IPS-18a (cell line): Measurements from ENCODE around the gene SEMA3E.
"Not testable (repeated sequence)": the region's sequence is repeated elsewhere in the genome, so short reads cannot be mapped to it uniquely, and the experiment has no call there.

Experiments
- H3K27ac ChIP-seq: one replicate; pipeline ENCODE4 v1.5.1; 2013; ENCODE audit warnings: low read length
- H3K27me3 ChIP-seq: one replicate; pipeline ENCODE4 v1.6.1; 2013; ENCODE audit warnings: mild to moderate bottlenecking, low read length; ENCODE audit not compliant: control insufficient read depth, insufficient read depth
- H3K36me3 ChIP-seq: one replicate; pipeline ENCODE4 v1.6.1; 2013; ENCODE audit warnings: low read depth, low read length; ENCODE audit not compliant: control insufficient read depth
- H3K4me1 ChIP-seq: one replicate; pipeline ENCODE4 v1.6.1; 2013; ENCODE audit warnings: low read depth, low read length; ENCODE audit not compliant: control insufficient read depth
- H3K4me3 ChIP-seq: one replicate; pipeline ENCODE4 v1.5.1; 2013; ENCODE audit warnings: low read length
- H3K9ac ChIP-seq: one replicate; pipeline ENCODE4 v1.6.1; 2013; ENCODE audit warnings: mild to moderate bottlenecking, low read length, moderate library complexity
- H3K9me3 ChIP-seq: one replicate; pipeline ENCODE4 v1.6.1; 2013; ENCODE audit warnings: low read depth, low read length; ENCODE audit not compliant: control insufficient read depth

The SEMA3E gene

GRCh38 chr7:83673291-83673690 is 24.4 kb upstream of the SEMA3E start:
- not testable (repeated sequence) for H3K27me3 ChIP-seq, H3K27ac ChIP-seq, H3K9ac ChIP-seq, H3K9me3 ChIP-seq, H3K36me3 ChIP-seq, H3K4me3 ChIP-seq
- peaks cover 22% of the 10 kb centered on the region for H3K4me1 ChIP-seq

- no peaks in the 10 kb centered on the region for H3K36me3 ChIP-seq
- no peak overlapping the region for H3K4me3 ChIP-seq
- H3K27me3 ChIP-seq, result no peaks in the 10 kb centered on the region
- H3K9me3 ChIP-seq, result no peaks in the 10 kb centered on the region
- H3K27ac ChIP-seq, result no peak overlapping the region
- no peak overlapping the region for H3K9ac ChIP-seq
- peaks cover 17% of the 10 kb centered on the region for H3K4me1 ChIP-seq
Measured at GRCh38 chr7:83672157-83672556, 23.2 kb upstream of the SEMA3E start.

GRCh38 chr7:83663131-83663530 is 14.2 kb upstream of the SEMA3E start:
- no peak overlapping the region for H3K4me3 ChIP-seq
- H3K27me3 ChIP-seq, result no peaks in the 10 kb centered on the region
- H3K4me1 ChIP-seq, result no peaks in the 10 kb centered on the region
- H3K36me3 ChIP-seq, result no peaks in the 10 kb centered on the region
- H3K27ac ChIP-seq, result no peak overlapping the region
- no peaks in the 10 kb centered on the region for H3K9me3 ChIP-seq
- no peak overlapping the region for H3K9ac ChIP-seq

- no peaks in the 10 kb centered on the region for H3K36me3 ChIP-seq
- no peak overlapping the region for H3K4me3 ChIP-seq
- H3K9ac ChIP-seq, result no peak overlapping the region
- no peaks in the 10 kb centered on the region for H3K9me3 ChIP-seq
- H3K27ac ChIP-seq, result no peak overlapping the region
- no peaks in the 10 kb centered on the region for H3K27me3 ChIP-seq
- no peaks in the 10 kb centered on the region for H3K4me1 ChIP-seq
Measured at GRCh38 chr7:83658126-83658525, 9.2 kb upstream of the SEMA3E start.

- Histone ChIP-seq H3K9ac (no peak overlapping the region), H3K4me1 (no peaks in the 10 kb centered on the region), H3K27ac (no peak overlapping the region), H3K9me3 (no peaks in the 10 kb centered on the region), H3K36me3 (no peaks in the 10 kb centered on the region), H3K27me3 (no peaks in the 10 kb centered on the region), H3K4me3 (no peak overlapping the region)
Measured at GRCh38 chr7:83655951-83656556, 7.1 kb upstream of the SEMA3E start.

GRCh38 chr7:83652481-83652880 is 3.5 kb upstream of the SEMA3E start:
- H3K36me3 ChIP-seq, result no peaks in the 10 kb centered on the region
- no peaks in the 10 kb centered on the region for H3K27me3 ChIP-seq
- H3K4me3 ChIP-seq, result no peak overlapping the region
- H3K9me3 ChIP-seq, result no peaks in the 10 kb centered on the region
- H3K9ac ChIP-seq, result no peak overlapping the region
- peaks cover 14% of the 10 kb centered on the region for H3K4me1 ChIP-seq
- H3K27ac ChIP-seq, result no peak overlapping the region

- no peak overlapping the region for H3K4me3 ChIP-seq
- H3K9me3 ChIP-seq, result no peaks in the 10 kb centered on the region
- no peak overlapping the region for H3K9ac ChIP-seq
- no peak overlapping the region for H3K27ac ChIP-seq
- H3K36me3 ChIP-seq, result no peaks in the 10 kb centered on the region
- H3K27me3 ChIP-seq, result no peaks in the 10 kb centered on the region
- H3K4me1 ChIP-seq, result peaks cover 22% of the 10 kb centered on the region
Measured at GRCh38 chr7:83649701-83650100, 762 bp upstream of the SEMA3E start.

- Histone ChIP-seq H3K9ac (no peak overlapping the region), H3K4me3 (no peak overlapping the region), H3K27me3 (no peaks in the 10 kb centered on the region), H3K9me3 (no peaks in the 10 kb centered on the region), H3K36me3 (no peaks in the 10 kb centered on the region), H3K4me1 (peaks cover 34% of the 10 kb centered on the region), H3K27ac (no peak overlapping the region)
Measured at GRCh38 chr7:83646027-83646426, 2.9 kb downstream of the SEMA3E start.

GRCh38 chr7:83643739-83644138 is 5.2 kb downstream of the SEMA3E start:
- Histone ChIP-seq H3K27ac (no peak overlapping the region), H3K4me3 (no peak overlapping the region), H3K27me3 (no peaks in the 10 kb centered on the region), H3K4me1 (peaks cover 39% of the 10 kb centered on the region), H3K36me3 (no peaks in the 10 kb centered on the region), H3K9ac (no peak overlapping the region), H3K9me3 (no peaks in the 10 kb centered on the region)

GRCh38 chr7:83643012-83643411 is 5.9 kb downstream of the SEMA3E start:
- Histone ChIP-seq H3K4me1 (peaks cover 37% of the 10 kb centered on the region), H3K36me3 (no peaks in the 10 kb centered on the region), H3K9me3 (no peaks in the 10 kb centered on the region), H3K9ac (no peak overlapping the region), H3K4me3 (no peak overlapping the region), H3K27me3 (no peaks in the 10 kb centered on the region), H3K27ac (no peak overlapping the region)

GRCh38 chr7:83640731-83641537 is 8.0 kb downstream of the SEMA3E start:
- H3K4me1 ChIP-seq, result peaks cover 26% of the 10 kb centered on the region
- H3K9me3 ChIP-seq, result no peaks in the 10 kb centered on the region
- no peak overlapping the region for H3K27ac ChIP-seq
- no peaks in the 10 kb centered on the region for H3K27me3 ChIP-seq
- no peaks in the 10 kb centered on the region for H3K36me3 ChIP-seq
- no peak overlapping the region for H3K9ac ChIP-seq
- no peak overlapping the region for H3K4me3 ChIP-seq

GRCh38 chr7:83640240-83640639 is 8.7 kb downstream of the SEMA3E start:
- Histone ChIP-seq H3K27ac (no peak overlapping the region), H3K4me1 (peaks cover 23% of the 10 kb centered on the region), H3K4me3 (no peak overlapping the region), H3K9ac (no peak overlapping the region), H3K9me3 (no peaks in the 10 kb centered on the region), H3K27me3 (no peaks in the 10 kb centered on the region), H3K36me3 (no peaks in the 10 kb centered on the region)
